Small intestine (tissue), 7 donors: ENCODE data around the gene ABCA9. TPM values are rescaled to one million over a fixed set of nuclear protein-coding genes. Genes with fewer than 3 reads are reported as not detected.
"Not testable (repeated sequence)": the region's sequence is repeated elsewhere in the genome, so short reads cannot be mapped to it uniquely, and the experiment has no call there.

Source experiments
- DNase-seq, 2 donors: peaks; one replicate each; pipeline versions ENCODE4 v3.0.0 to v3.0.0-alpha.2; 2013
- FAIRE-seq: peaks from 2 replicates; lab custom pipeline; 2012; peaks lifted over from hg19 to GRCh38; lab: Jason Lieb, UNC
- H3K27ac ChIP-seq, 3 donors: one replicate each; pipeline ENCODE4 v1.5.1; 2013; ENCODE audit warnings: low read length in 2 of 3, mild to moderate bottlenecking in 2 of 3, control low read depth in 1 of 3, inconsistent platforms in 1 of 3, low read depth in 1 of 3, moderate library complexity in 1 of 3
- H3K27me3 ChIP-seq, 3 donors: one replicate each; pipeline ENCODE4 v1.6.1; 2013; ENCODE audit warnings: low read length in 3 of 3, inconsistent platforms in 1 of 3; ENCODE audit not compliant: control insufficient read depth in 3 of 3, insufficient read depth in 3 of 3
- H3K36me3 ChIP-seq, 3 donors: one replicate each; pipeline ENCODE4 v1.6.1; 2013; ENCODE audit warnings: low read length in 3 of 3, inconsistent platforms in 1 of 3, low read depth in 1 of 3, mild to moderate bottlenecking in 1 of 3, moderate library complexity in 1 of 3; ENCODE audit not compliant: control insufficient read depth in 3 of 3, insufficient read depth in 2 of 3
- H3K4me1 ChIP-seq, 3 donors: one replicate each; pipeline ENCODE4 v1.6.1; 2013; ENCODE audit warnings: low read length in 2 of 3, inconsistent platforms in 1 of 3, low read depth in 1 of 3, mild to moderate bottlenecking in 1 of 3, moderate library complexity in 1 of 3; ENCODE audit not compliant: control insufficient read depth in 3 of 3, insufficient read depth in 2 of 3
- H3K4me3 ChIP-seq, 3 donors: one replicate each; pipeline ENCODE4 v1.5.1; 2013; ENCODE audit warnings: low read length in 3 of 3, control low read depth in 1 of 3, inconsistent platforms in 1 of 3, low read depth in 1 of 3, mild to moderate bottlenecking in 1 of 3, moderate library complexity in 1 of 3
- H3K9me3 ChIP-seq, 2 donors: one replicate each; pipeline ENCODE4 v1.6.1; 2013; ENCODE audit warnings: low read depth in 1 of 2, low read length in 1 of 2; ENCODE audit not compliant: control insufficient read depth in 2 of 2, insufficient read depth in 1 of 2
- WGBS, 3 donors: extraction: QIAGEN DNeasy Blood & Tissue Kit; methylation state at CpG; one replicate each; pipeline ENCODE4 v1.1.7; 2013; 5-methylcytosine and 5-hydroxymethylcytosine counted together
- polyA plus RNA-seq, 4 donors: library from polyadenylated mRNA; stranded (reverse) in 3 of 4; unstranded in 1 of 4; fragments of 200-250 nt in 3 of 4; fragments of 120-200 nt in 1 of 4; gene quantifications; one replicate each; pipeline versions ENCODE4 v1.2.1 to v1.2.3, GENCODE V29; 2013
- donor health status: healthy with polysubstance abuse.
- donor health status: control.
- donor health status: control.
- donor health status: Bipolar disorder and iron deficiency.
- donor health status: healthy.

ABCA9 gene
- polyA plus RNA-seq, 4 donors: 0.52 to 2.4 (median 0.72) TPM

DNA sequence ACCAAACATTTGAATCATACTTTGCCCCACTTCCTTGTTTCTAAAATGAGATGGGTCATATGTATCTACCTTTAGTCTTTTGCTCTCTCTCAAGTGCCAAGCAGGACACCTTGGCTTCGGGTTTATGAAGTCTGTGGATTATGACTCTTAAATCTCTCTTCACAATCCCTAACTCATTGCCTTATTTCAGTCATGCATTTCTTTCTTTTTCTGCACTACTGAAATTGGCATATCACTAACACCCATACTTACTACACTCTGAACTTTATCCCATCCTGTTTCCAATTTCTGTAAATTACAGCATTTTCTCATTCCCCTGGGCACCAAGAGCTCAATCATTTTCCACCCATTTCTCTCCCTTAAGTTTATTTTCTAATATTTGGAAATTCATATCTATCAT lies 42.0 kb downstream of the ABCA9 start:
- Histone ChIP-seq H3K4me3 (no peak overlapping the region), H3K4me1 (no peaks in the 10 kb centered on the region), H3K36me3 (no peaks in the 10 kb centered on the region), H3K27ac (no peak overlapping the region), H3K27me3 (no peaks in the 10 kb centered on the region), H3K9me3 (no peaks in the 10 kb centered on the region)
- 58 to 83% (median 79%) methylated on average over 1 of the region's 1 CpG for WGBS, 3 donors
- DNase-seq (no peak), FAIRE-seq (no peak)

DNA sequence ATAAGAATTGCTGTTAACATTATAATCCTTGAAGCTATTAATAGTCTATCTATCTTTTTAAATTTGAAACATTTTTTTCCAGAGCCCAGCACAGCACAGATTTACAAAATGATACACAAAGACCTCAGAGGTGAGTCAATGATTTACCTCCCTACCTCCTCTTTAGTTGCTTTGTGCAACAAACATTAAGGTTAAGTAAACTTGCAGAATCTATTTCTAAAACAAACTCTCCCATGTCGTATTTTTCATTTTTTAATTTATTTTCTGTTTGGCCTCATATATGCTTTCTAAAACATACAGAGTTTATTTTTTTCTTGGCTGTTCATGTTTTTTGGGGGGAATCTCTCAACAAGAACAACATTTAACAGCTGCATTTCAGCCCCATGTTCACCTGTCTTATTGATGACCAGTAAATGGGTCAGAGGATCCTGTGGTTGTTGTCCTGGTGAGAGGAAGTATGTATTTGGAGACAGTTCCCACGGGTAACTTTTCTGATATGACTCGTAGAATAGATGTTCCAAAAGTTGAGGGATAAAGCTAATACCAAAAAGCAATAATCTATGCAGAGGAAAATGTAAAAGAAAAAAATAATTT lies 42.6 kb downstream of the ABCA9 start:
- Histone ChIP-seq H3K27me3 (no peaks in the 10 kb centered on the region), H3K4me1 (no peaks in the 10 kb centered on the region), H3K9me3 (no peaks in the 10 kb centered on the region), H3K36me3 (no peaks in the 10 kb centered on the region), H3K4me3 (no peak overlapping the region), H3K27ac (no peak overlapping the region)
- 74 to 84% (median 76%) methylated on average over 3 of the region's 3 CpGs for WGBS, 3 donors
- FAIRE-seq: no peak
- DNase-seq: no peak

DNA sequence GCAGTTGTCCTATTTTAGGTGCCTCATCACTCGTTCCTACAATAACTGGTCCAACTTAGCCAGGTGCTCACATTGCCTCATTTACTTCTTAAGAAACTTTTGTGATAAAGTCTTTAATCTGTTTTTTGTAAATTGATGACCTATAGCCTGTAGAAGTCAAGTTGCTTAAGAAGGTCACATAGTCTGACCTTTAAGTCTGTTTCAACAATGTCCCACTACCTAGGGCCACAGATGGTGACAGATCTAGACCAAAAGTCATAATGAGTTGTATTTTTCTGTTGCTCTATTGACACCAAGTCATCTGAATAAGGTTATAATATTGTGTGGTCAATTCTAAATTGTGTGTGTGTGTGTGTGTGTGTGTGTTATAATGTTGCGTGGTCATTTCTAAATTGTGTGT lies 45.1 kb downstream of the ABCA9 start:
- 88 to 93% (median 88%) methylated on average over 2 of the region's 2 CpGs for WGBS, 3 donors
- H3K4me3 ChIP-seq: no peak overlapping the region
- FAIRE-seq (no peak), DNase-seq (no peak)
- no peaks in the 10 kb centered on the region for H3K27me3 ChIP-seq
- no peaks in the 10 kb centered on the region for H3K4me1 ChIP-seq
- H3K9me3 ChIP-seq: no peaks in the 10 kb centered on the region
- H3K27ac ChIP-seq: no peak overlapping the region
- no peaks in the 10 kb centered on the region for H3K36me3 ChIP-seq

DNA sequence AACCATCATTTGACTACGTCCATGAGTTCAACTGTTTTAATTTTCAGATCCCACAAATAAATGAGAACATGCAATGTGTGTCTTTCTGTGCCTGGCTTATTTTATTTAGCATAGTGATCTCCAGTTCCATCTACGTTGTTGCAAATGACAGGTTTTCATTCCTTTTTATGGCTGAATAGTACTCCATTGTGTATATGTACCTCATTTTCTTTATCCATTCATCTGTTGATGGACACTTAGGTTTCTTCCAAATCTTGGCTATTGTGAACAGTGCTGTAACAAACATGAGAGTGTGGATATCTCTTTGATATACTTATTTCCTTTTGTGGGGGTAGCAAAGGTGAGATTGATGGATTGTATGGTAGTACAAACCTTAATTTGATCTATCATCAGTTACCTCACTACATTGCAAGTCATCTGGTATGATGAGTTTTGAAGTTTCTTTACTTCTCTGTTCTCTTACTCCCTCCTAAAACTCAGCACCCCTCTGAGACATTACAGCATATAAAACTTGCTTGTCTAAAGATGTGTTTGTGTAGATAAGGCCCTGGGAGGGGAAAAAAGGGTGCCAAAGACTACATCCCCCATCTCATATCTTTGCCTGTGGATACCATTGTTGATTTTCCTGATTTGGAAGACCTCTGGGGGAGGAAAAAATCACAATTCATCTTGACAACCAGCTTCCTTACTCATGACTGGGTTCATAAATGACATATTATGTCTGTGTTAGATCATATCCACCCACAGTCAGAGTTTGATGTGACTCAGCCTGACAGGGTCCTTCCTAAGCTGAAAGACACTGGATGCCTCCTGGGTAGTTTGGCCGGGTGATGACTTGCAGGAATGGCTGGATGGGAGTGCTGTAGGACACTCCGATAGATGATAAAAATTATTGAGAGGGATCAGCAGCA lies 47.6 kb downstream of the ABCA9 start:
- no peaks in the 10 kb centered on the region for H3K36me3 ChIP-seq
- H3K4me1 ChIP-seq: no peaks in the 10 kb centered on the region
- H3K27ac ChIP-seq: no peak overlapping the region
- WGBS, 3 donors: 81 to 92% (median 84%) methylated on average over 4 of the region's 4 CpGs
- H3K27me3 ChIP-seq: no peaks in the 10 kb centered on the region
- no peaks in the 10 kb centered on the region for H3K9me3 ChIP-seq
- no peak for DNase-seq
- no peak overlapping the region for H3K4me3 ChIP-seq
- no peak for FAIRE-seq

DNA sequence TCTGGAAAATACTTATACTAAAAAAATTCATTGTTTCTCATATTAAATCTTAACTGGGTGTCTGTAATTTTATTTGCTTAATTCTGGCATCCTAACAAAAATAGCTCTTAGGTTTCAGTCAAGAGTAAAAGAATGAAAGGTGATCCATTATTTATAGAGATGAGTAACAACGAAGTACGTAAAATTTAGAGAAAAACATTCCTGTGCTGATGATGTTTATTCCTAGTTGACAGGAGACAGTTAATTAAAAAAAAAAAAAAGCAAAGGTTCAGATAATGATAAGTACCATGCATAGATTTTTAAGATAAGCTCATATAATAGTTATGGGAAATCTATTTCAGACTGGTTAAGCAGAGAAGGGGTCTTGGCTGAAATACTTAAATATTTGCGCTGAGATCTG lies 50.8 kb downstream of the ABCA9 start:
- Histone ChIP-seq H3K27me3 (no peaks in the 10 kb centered on the region), H3K4me1 (no peaks in the 10 kb centered on the region), H3K36me3 (no peaks in the 10 kb centered on the region), H3K4me3 (no peak overlapping the region), H3K9me3 (peaks cover 0 to 4% of the 10 kb centered on the region in 2 donors), H3K27ac (no peak overlapping the region)
- FAIRE-seq (no peak), DNase-seq (no peak)
- 74 to 94% (median 93%) methylated on average over 3 of the region's 3 CpGs for WGBS, 3 donors

DNA sequence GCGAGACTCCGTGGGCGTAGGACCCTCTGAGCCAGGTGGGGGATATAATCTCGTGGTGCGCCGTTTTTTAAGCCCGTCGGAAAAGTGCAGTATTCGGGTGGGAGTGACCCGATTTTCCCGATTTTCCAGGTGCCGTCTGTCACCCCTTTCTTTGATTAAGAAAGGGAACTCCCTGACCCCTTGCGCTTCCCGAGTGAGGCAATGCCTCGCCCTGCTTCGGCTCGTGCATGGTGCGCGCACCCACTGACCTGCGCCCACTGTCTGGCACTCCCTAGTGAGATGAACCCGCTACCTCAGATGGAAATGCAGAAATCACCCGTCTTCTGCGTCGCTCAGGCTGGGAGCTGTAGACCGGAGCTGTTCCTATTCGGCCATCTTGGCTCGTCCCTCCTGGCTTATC lies 56.0 kb downstream of the ABCA9 start:
- H3K27me3 ChIP-seq, H3K9me3 ChIP-seq, FAIRE-seq, H3K4me3 ChIP-seq, H3K27ac ChIP-seq, DNase-seq, H3K36me3 ChIP-seq, H3K4me1 ChIP-seq: not testable (repeated sequence)
- WGBS, 3 donors: 91 to 95% (median 92%) methylated on average over 17 to 26 of the region's 27 CpGs

DNA sequence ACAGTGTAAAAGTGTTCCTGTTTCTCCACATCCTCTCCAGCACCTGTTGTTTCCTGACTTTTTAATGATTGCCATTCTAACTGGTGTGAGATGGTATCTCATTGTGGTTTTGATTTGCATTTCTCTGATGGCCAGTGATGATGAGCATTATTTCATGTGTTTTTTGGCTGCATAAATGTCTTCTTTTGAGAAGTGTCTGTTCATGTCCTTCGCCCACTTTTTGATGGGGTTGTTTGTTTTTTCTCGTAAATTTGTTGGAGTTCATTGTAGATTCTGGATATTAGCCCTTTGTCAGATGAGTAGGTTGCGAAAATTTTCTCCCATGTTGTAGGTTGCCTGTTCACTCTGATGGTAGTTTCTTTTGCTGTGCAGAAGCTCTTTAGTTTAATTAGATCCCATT lies 61.0 kb downstream of the ABCA9 start:
- not testable (repeated sequence) for H3K4me1 ChIP-seq, H3K9me3 ChIP-seq, H3K27ac ChIP-seq, H3K4me3 ChIP-seq, DNase-seq, H3K36me3 ChIP-seq, H3K27me3 ChIP-seq, FAIRE-seq
- 63 to 91% (median 78%) methylated on average over 3 of the region's 3 CpGs for WGBS, 3 donors

DNA sequence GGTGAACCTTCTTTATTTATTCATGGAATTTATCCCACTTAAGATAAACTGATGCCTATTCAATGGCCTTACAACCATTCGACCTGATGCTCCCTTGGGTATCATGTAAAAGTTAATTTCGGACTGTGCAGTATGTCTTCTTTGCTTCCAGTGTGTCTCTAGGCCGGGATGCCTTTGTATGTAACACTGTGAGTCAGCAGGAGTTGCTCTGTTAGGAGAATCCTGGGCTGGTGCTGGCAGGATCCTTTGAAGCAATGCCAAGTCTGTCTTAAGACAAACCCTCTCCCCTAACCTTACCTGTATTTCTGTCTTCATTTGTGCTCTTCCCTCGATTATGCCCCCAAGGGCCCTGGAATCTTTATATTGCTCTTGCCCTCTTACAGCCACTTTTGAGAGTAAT lies 67.6 kb downstream of the ABCA9 start:
- WGBS, 3 donors: 65 to 78% (median 72%) methylated on average over 4 of the region's 4 CpGs
- FAIRE-seq (no peak), DNase-seq (no peak)
- Histone ChIP-seq H3K36me3 (no peaks in the 10 kb centered on the region), H3K4me1 (no peaks in the 10 kb centered on the region), H3K27me3 (no peaks in the 10 kb centered on the region), H3K27ac (no peak overlapping the region), H3K4me3 (no peak overlapping the region), H3K9me3 (no peaks in the 10 kb centered on the region)
